ENCODE results near the gene MEIS2. TPM values are rescaled to one million over a fixed set of nuclear protein-coding genes. Genes with fewer than 3 reads are reported as not detected.

Gene MEIS2
- total RNA-seq, 1 experiment from 2014 or later = 9.3 TPM

- TSS peak; percentile 22 for BruUV-seq (replicated peaks)
- POLR2A ChIA-PET (ENCODE audit: low non-redundant PET) = no interaction called here
- TF ChIP-seq, protein P1, sequence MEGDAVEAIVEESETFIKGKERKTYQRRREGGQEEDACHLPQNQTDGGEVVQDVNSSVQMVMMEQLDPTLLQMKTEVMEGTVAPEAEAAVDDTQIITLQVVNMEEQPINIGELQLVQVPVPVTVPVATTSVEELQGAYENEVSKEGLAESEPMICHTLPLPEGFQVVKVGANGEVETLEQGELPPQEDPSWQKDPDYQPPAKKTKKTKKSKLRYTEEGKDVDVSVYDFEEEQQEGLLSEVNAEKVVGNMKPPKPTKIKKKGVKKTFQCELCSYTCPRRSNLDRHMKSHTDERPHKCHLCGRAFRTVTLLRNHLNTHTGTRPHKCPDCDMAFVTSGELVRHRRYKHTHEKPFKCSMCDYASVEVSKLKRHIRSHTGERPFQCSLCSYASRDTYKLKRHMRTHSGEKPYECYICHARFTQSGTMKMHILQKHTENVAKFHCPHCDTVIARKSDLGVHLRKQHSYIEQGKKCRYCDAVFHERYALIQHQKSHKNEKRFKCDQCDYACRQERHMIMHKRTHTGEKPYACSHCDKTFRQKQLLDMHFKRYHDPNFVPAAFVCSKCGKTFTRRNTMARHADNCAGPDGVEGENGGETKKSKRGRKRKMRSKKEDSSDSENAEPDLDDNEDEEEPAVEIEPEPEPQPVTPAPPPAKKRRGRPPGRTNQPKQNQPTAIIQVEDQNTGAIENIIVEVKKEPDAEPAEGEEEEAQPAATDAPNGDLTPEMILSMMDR (conservative IDR thresholded peaks at IDR 0.05; ENCODE audit: low read depth, low read length) = no peak
- no peak for TF ChIP-seq EZH2 (IDR thresholded peaks at IDR 0.05; ENCODE audit: borderline replicate concordance, low read depth, low read length, poor library complexity, severe bottlenecking)
- intact Hi-C loops (cut with micrococcal nuclease; ENCODE audit: unreplicated experiment) = no loop called here
- DNase-seq (ENCODE audit: low spot score) = no peak
- Histone ChIP-seq H3K36me3 (ENCODE audit: insufficient read depth, low read length, poor library complexity, severe bottlenecking) (no peaks in the 10 kb centered on the region), H3K9me3 (ENCODE audit: low read depth, low read length, poor library complexity, severe bottlenecking) (no peaks in the 10 kb centered on the region), H3K27ac (ENCODE audit: low read depth, low read length, poor library complexity, severe bottlenecking) (no peak overlapping the region), H3K4me3 (ENCODE audit: low read depth, low read length, poor library complexity, severe bottlenecking) (peak overlapping the region; percentile 67), H3K4me1 (ENCODE audit: insufficient read depth, low read length, poor library complexity, severe bottlenecking) (peaks cover 2% of the 10 kb centered on the region), H3K27me3 (replicated peaks; ENCODE audit: insufficient read depth, low read depth, low read length, poor library complexity) (peaks cover 2% of the 10 kb centered on the region)
- CTCF ChIA-PET = interaction anchor here (0.7 kb wide), 1 partner anchor 129 kb away, joined by 15 read pairs; no protein-coding TSS in a partner anchor
Measured at GRCh38 chr15:37097144-37097919, 3.0 kb downstream of the MEIS2 start.

GRCh38 chr15:37096558-37097143 lies 3.7 kb downstream of the MEIS2 start:
- POLR2A ChIA-PET (ENCODE audit: low non-redundant PET) = no interaction called here
- Histone ChIP-seq H3K9me3 (ENCODE audit: low read depth, low read length, poor library complexity, severe bottlenecking) (no peaks in the 10 kb centered on the region), H3K4me1 (ENCODE audit: insufficient read depth, low read length, poor library complexity, severe bottlenecking) (no peaks in the 10 kb centered on the region), H3K36me3 (ENCODE audit: insufficient read depth, low read length, poor library complexity, severe bottlenecking) (no peaks in the 10 kb centered on the region), H3K27me3 (replicated peaks; ENCODE audit: insufficient read depth, low read depth, low read length, poor library complexity) (no peaks in the 10 kb centered on the region), H3K27ac (ENCODE audit: low read depth, low read length, poor library complexity, severe bottlenecking) (no peak overlapping the region), H3K4me3 (ENCODE audit: low read depth, low read length, poor library complexity, severe bottlenecking) (no peak overlapping the region)
- no peak for DNase-seq (ENCODE audit: low spot score)
- no TSS peak for BruUV-seq (replicated peaks)
- TF ChIP-seq, protein P1 (conservative IDR thresholded peaks at IDR 0.05; ENCODE audit: low read depth, low read length) = no peak
- no peak for TF ChIP-seq EZH2 (IDR thresholded peaks at IDR 0.05; ENCODE audit: borderline replicate concordance, low read depth, low read length, poor library complexity, severe bottlenecking)
- intact Hi-C loops (cut with micrococcal nuclease; ENCODE audit: unreplicated experiment) = no loop called here
- CTCF ChIA-PET = no interaction called here

GRCh38 chr15:37095770-37096557 lies 4.4 kb downstream of the MEIS2 start:
- H3K27me3 ChIP-seq (replicated peaks; ENCODE audit: insufficient read depth, low read depth, low read length, poor library complexity) = no peaks in the 10 kb centered on the region
- POLR2A ChIA-PET (ENCODE audit: low non-redundant PET) = no interaction called here
- intact Hi-C loops (cut with micrococcal nuclease; ENCODE audit: unreplicated experiment) = no loop called here

More at GRCh38 chr15:37095770-37096557, 4.4 kb downstream of the MEIS2 start:
- H3K4me3 ChIP-seq (ENCODE audit: low read depth, low read length, poor library complexity, severe bottlenecking) = no peak overlapping the region
- no peak for TF ChIP-seq EZH2 (IDR thresholded peaks at IDR 0.05; ENCODE audit: borderline replicate concordance, low read depth, low read length, poor library complexity, severe bottlenecking)
- TF ChIP-seq, protein P1 (conservative IDR thresholded peaks at IDR 0.05; ENCODE audit: low read depth, low read length) = no peak
- H3K4me1 ChIP-seq (ENCODE audit: insufficient read depth, low read length, poor library complexity, severe bottlenecking) = no peaks in the 10 kb centered on the region
- CTCF ChIA-PET = no interaction called here
- no peaks in the 10 kb centered on the region for H3K9me3 ChIP-seq (ENCODE audit: low read depth, low read length, poor library complexity, severe bottlenecking)
- BruUV-seq (replicated peaks) = no TSS peak
- DNase-seq (ENCODE audit: low spot score) = no peak
- no peaks in the 10 kb centered on the region for H3K36me3 ChIP-seq (ENCODE audit: insufficient read depth, low read length, poor library complexity, severe bottlenecking)
- H3K27ac ChIP-seq (ENCODE audit: low read depth, low read length, poor library complexity, severe bottlenecking) = no peak overlapping the region

Measured in A673 (cell line).